ENCODE results near the gene RABGAP1L. TPM values are rescaled to one million over a fixed set of nuclear protein-coding genes. Genes with fewer than 3 reads are reported as not detected.
"Not testable (repeated sequence)": the region's sequence is repeated elsewhere in the genome, so short reads cannot be mapped to it uniquely, and the experiment has no call there.

The RABGAP1L gene
- total RNA-seq, 4 donors from 2014 or later = 70.5 to 100 (median 92.6) TPM

- intact Hi-C loops (cut with DNase I) = no loop called here
These were observed 724.7 kb downstream of the RABGAP1L start for GRCh38 chr1:174884038-174884437.

GRCh38 chr1:174884566-174884965 is 725.2 kb downstream of the RABGAP1L start:
- Histone ChIP-seq H3K4me3 (replicated peaks in 1 of 3) (no peak overlapping the region), H3K9me3 (no peaks in the 10 kb centered on the region), H3K36me3 (no peaks in the 10 kb centered on the region), H3K27me3 (no peaks in the 10 kb centered on the region), H3K27ac (no peak overlapping the region), H3K4me1 (no peaks in the 10 kb centered on the region)
- TF ChIP-seq POLR2A (IDR thresholded peaks at IDR 0.05) = no peak
- DNase-seq = no peak
- intact Hi-C loops (cut with DNase I) = no loop called here
- WGBS, 2 donors = 89 to 90% methylated on average over 2 of the region's 2 CpGs

More at GRCh38 chr1:174884038-174884437, 724.7 kb downstream of the RABGAP1L start:
- Histone ChIP-seq H3K9me3 (no peaks in the 10 kb centered on the region), H3K27ac (no peak overlapping the region), H3K27me3 (no peaks in the 10 kb centered on the region), H3K4me3 (replicated peaks in 1 of 3) (no peak overlapping the region), H3K36me3 (no peaks in the 10 kb centered on the region), H3K4me1 (no peaks in the 10 kb centered on the region)
- TF ChIP-seq POLR2A (IDR thresholded peaks at IDR 0.05) (no peak), CTCF (IDR thresholded peaks at IDR 0.05) (no peak)
- DNase-seq = no peak
- 67 to 80% methylated on average over 3 of the region's 3 CpGs for WGBS, 2 donors

DNA sequence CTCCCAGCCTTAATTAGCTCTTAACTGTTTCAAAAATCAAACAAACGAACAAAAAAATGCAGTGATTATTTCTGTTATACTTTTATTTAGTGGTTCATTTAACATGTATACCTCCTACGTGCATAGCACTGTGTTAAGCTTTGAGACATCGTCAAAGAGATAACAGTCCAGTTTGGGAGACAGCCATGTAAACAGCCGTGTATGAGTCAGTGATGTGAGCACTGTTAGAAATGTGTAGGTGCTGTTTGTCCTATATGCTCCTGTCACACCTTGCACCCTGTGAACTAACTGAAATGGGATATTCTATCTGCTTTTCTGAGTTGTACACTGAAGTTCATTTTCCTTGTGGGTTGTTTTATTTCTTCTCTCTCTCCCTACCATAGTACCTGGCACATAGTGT is 730.7 kb downstream of the RABGAP1L start:
- DNase-seq = no peak
- Histone ChIP-seq H3K4me3 (replicated peaks in 1 of 3) (no peak overlapping the region), H3K36me3 (no peaks in the 10 kb centered on the region), H3K27me3 (no peaks in the 10 kb centered on the region), H3K4me1 (no peaks in the 10 kb centered on the region), H3K9me3 (no peaks in the 10 kb centered on the region), H3K27ac (no peak overlapping the region)
- no peak for TF ChIP-seq CTCF (IDR thresholded peaks at IDR 0.05)
- no peak for TF ChIP-seq POLR2A (IDR thresholded peaks at IDR 0.05)
- intact Hi-C loops (cut with DNase I) = no loop called here
- 94 to 95% methylated on average over 4 of the region's 4 CpGs for WGBS, 2 donors

GRCh38 chr1:174892016-174892415 is 732.7 kb downstream of the RABGAP1L start:
- H3K9me3 ChIP-seq = no peaks in the 10 kb centered on the region
- no peak overlapping the region for H3K4me3 ChIP-seq (replicated peaks in 1 of 3)
- H3K4me1 ChIP-seq = no peaks in the 10 kb centered on the region
- TF ChIP-seq CTCF (IDR thresholded peaks at IDR 0.05) (no peak), POLR2A (IDR thresholded peaks at IDR 0.05) (no peak)
- 90 to 94% methylated on average over 15 of the region's 15 CpGs for WGBS, 2 donors
- no peak for DNase-seq
- no peaks in the 10 kb centered on the region for H3K36me3 ChIP-seq
- intact Hi-C loops (cut with DNase I) = no loop called here
- H3K27me3 ChIP-seq = no peaks in the 10 kb centered on the region
- no peak overlapping the region for H3K27ac ChIP-seq

- TF ChIP-seq POLR2A (IDR thresholded peaks at IDR 0.05) = no peak
- no peak for TF ChIP-seq CTCF (IDR thresholded peaks at IDR 0.05)
- Histone ChIP-seq H3K36me3 (no peaks in the 10 kb centered on the region), H3K4me3 (replicated peaks in 1 of 3) (no peak overlapping the region), H3K27ac (no peak overlapping the region), H3K27me3 (no peaks in the 10 kb centered on the region), H3K4me1 (no peaks in the 10 kb centered on the region), H3K9me3 (no peaks in the 10 kb centered on the region)
- no peak for DNase-seq
- 88% methylated on average over 2 of the region's 2 CpGs for WGBS, 2 donors
- intact Hi-C loops (cut with DNase I) = no loop called here
These were observed 734.9 kb downstream of the RABGAP1L start for GRCh38 chr1:174894117-174894762.

DNA sequence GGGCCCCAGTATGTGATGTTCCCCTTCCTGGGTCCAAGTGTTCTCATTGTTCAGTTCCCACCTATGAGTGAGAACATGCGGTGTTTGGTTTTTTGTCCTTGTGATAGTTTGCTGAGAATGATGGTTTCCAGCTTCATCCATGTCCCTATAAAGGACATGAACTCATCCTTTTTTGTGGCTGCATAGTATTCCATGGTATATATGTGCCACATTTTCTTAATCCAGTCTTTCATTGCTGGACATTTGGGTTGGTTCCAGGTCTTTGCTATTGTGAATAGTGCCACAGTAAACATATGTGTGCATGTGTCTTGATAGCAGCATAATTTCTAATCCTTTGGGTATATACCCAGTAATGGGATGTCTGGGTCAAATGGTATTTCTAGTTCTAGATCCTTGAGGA is 736.3 kb downstream of the RABGAP1L start:
- H3K27me3 ChIP-seq; H3K4me3 ChIP-seq (replicated peaks in 1 of 3): not testable (repeated sequence)

More for the DNA sequence above, 736.3 kb downstream of the RABGAP1L start:
- intact Hi-C loops (cut with DNase I); H3K36me3 ChIP-seq; H3K9me3 ChIP-seq; DNase-seq; H3K4me1 ChIP-seq; H3K27ac ChIP-seq: not testable (repeated sequence)
- 95 to 100% methylated on average over 1 of the region's 1 CpG for WGBS, 2 donors

All from thyroid gland (tissue), 4 donors.